Tibial nerve (tissue), 4 donors: ENCODE results near the gene HAPLN2. TPM values are rescaled to one million over a fixed set of nuclear protein-coding genes. Genes with fewer than 3 reads are reported as not detected.
"Not testable (repeated sequence)": the region's sequence is repeated elsewhere in the genome, so short reads cannot be mapped to it uniquely, and the experiment has no call there.

Experiments
- DNase-seq, 2 donors: peaks; one replicate each; pipeline ENCODE4 v3.0.0-alpha.2; 2019; ENCODE audit warnings: low spot score in 2 of 2
- H3K27ac ChIP-seq, 4 donors: fragments of 200-600 bp; sonication (generic) in 3 of 4; one replicate each; pipeline ENCODE4 v1.5.1; 2017 to 2019; ENCODE audit warnings: mild to moderate bottlenecking in 1 of 4
- H3K27me3 ChIP-seq, 2 donors: fragments of 200-600 bp; sonication (generic) in 1 of 2; one replicate each; pipeline versions ENCODE4 v1.5.1 to v1.6.0; 2017 to 2019
- H3K36me3 ChIP-seq, 3 donors: fragments of 200-600 bp; sonication (generic); one replicate each; pipeline ENCODE4 v1.5.1; 2018 to 2019
- H3K4me1 ChIP-seq, 4 donors: fragments of 200-600 bp; sonication (generic) in 3 of 4; one replicate each; pipeline ENCODE4 v1.5.1; 2017 to 2019
- H3K4me3 ChIP-seq, 4 donors: fragments of 200-600 bp; sonication (generic) in 3 of 4; one replicate each; pipeline ENCODE4 v1.5.1; 2017 to 2019; ENCODE audit warnings: mild to moderate bottlenecking in 1 of 4, moderate library complexity in 1 of 4
- H3K9me3 ChIP-seq, 4 donors: fragments of 200-600 bp; sonication (generic) in 3 of 4; one replicate each; pipeline ENCODE4 v1.5.1; 2017 to 2019
- EP300 ChIP-seq, 2 donors: sonication (generic); formaldehyde crosslinking; IDR thresholded peaks; one replicate each; pipeline ENCODE4 v1.6.1; 2017; ENCODE audit warnings: antibody characterized with exemption in 2 of 2, mild to moderate bottlenecking in 1 of 2
- POLR2A ChIP-seq, 2 donors: fragments of 450-650 bp; IDR thresholded peaks; one replicate each; pipeline ENCODE4 v1.6.1; 2017; ENCODE audit warnings: antibody characterized with exemption in 2 of 2, mild to moderate bottlenecking in 2 of 2, moderate library complexity in 2 of 2
- WGBS, 2 donors: methylation state at CpG; one replicate each; pipeline ENCODE4 v1.1.5; 2018; 5-methylcytosine and 5-hydroxymethylcytosine counted together
- total RNA-seq, 4 donors: library from RNA; depleted of rRNA; stranded (reverse); fragments of >200 nt; gene quantifications; one replicate each; pipeline ENCODE4 v1.1.0, GENCODE V29; 2016
- TF ChIP-seq, protein P1 (sequence below), 5 experiments: fragments of 200-600 bp in 3 of 5; fragments of 450-650 bp in 2 of 5; sonication (generic) in 3 of 5; IDR thresholded peaks; one replicate each; pipeline ENCODE4 v1.5.1; 2016 to 2019; ENCODE audit warnings: antibody characterized with exemption in 5 of 5, mild to moderate bottlenecking in 3 of 5, moderate library complexity in 2 of 5

HAPLN2 gene
- total RNA-seq, 4 donors from 2014 or later: 1.8 to 20.3 (median 10.6) TPM

DNA sequence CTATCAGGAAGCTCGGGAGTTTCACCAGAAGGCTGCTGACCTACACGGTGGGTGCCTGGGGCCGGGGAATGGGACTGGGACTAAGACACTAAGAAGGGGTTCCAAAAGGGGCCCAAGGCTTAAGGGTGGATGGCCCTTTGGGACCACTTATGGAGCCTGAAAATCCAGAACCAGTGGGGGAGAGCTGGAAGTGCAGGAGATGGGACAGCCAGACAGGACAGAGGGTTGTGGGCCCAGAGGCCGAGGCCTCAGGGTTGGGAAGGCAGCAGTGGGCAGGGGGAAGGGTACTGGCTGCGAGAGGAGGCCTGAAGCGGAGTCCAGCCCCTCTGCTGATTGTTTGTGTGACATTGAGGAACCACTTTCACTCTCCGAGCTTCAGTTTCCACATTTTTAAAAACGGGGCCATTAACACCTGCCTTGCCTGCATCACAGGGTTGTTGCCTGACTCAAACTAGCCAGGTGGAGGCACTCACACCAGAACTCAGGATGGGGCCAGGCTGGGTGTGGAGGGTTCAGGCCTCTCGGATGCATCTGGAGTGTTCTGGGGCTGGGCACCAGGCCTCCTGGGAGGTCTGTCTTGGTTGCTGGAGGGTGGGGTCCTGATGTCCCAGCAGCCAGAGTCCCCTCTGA is 36.7 kb upstream of the HAPLN2 start:
- no peak for DNase-seq
- no peaks in the 10 kb centered on the region for H3K9me3 ChIP-seq
- TF ChIP-seq EP300 (IDR thresholded peaks at IDR 0.05): no peak
- no peak for TF ChIP-seq POLR2A (IDR thresholded peaks at IDR 0.05)
- TF ChIP-seq, protein P1, sequence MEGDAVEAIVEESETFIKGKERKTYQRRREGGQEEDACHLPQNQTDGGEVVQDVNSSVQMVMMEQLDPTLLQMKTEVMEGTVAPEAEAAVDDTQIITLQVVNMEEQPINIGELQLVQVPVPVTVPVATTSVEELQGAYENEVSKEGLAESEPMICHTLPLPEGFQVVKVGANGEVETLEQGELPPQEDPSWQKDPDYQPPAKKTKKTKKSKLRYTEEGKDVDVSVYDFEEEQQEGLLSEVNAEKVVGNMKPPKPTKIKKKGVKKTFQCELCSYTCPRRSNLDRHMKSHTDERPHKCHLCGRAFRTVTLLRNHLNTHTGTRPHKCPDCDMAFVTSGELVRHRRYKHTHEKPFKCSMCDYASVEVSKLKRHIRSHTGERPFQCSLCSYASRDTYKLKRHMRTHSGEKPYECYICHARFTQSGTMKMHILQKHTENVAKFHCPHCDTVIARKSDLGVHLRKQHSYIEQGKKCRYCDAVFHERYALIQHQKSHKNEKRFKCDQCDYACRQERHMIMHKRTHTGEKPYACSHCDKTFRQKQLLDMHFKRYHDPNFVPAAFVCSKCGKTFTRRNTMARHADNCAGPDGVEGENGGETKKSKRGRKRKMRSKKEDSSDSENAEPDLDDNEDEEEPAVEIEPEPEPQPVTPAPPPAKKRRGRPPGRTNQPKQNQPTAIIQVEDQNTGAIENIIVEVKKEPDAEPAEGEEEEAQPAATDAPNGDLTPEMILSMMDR (IDR thresholded peaks at IDR 0.05): no peak
- H3K4me3 ChIP-seq: no peak overlapping the region
- peaks cover 0 to 6% (median 0%) of the 10 kb centered on the region in 4 donors for H3K4me1 ChIP-seq
- H3K27ac ChIP-seq: peak overlapping the region in 1 of 4 donors; percentile 23
- no peaks in the 10 kb centered on the region for H3K36me3 ChIP-seq
- WGBS, 2 donors: 72 to 77% methylated on average over 8 to 9 of the region's 9 CpGs
- no peaks in the 10 kb centered on the region for H3K27me3 ChIP-seq

DNA sequence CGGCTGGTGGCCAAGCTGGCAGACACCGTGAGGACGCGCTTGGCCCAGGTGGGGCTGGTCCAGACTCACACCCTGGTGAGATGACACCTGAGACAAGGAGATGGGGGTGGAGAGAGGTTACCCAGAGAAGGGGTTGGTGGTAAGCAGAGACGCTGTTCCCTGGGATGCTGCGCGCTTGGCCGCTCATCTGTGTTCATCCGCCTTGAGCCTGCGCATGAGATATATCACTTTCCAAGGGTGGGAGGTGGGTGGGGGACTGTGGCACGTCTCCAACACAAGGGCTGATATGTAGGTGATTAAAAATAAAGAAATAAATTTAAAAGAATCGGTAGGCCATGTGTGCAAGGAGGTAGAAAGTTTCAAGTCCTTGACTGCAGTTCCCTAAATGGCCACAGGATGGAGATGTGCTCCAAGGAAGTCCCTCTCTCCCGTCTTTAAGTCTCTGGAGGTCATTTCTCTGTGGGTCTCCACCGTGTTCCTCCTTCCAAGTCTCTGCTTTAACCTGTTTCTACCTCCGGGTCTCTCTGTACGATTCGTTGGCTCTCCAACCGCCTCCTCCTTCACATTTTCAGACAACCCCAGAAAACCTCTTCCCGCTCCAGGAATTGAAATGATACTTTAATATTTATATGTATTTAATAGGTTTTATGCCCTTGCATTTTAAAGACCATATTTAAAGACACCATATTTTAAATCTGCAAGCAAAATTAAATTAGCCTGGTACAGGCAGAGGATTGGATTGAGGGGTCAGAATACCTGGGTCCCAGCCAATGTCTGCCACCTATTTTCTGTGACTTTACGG is 35.2 kb upstream of the HAPLN2 start:
- Histone ChIP-seq H3K36me3 (no peaks in the 10 kb centered on the region), H3K9me3 (no peaks in the 10 kb centered on the region), H3K27ac (no peak overlapping the region), H3K27me3 (no peaks in the 10 kb centered on the region), H3K4me1 (peaks cover 0 to 6% (median 0%) of the 10 kb centered on the region in 4 donors), H3K4me3 (no peak overlapping the region)
- WGBS, 2 donors: 52 to 53% methylated on average over 20 of the region's 20 CpGs
- TF ChIP-seq EP300 (IDR thresholded peaks at IDR 0.05) (peak in 1 of 2 donors; percentile 20), POLR2A (IDR thresholded peaks at IDR 0.05) (no peak)
- TF ChIP-seq, protein P1 (IDR thresholded peaks at IDR 0.05): peak; percentile 83 to 99 (median 95)
- DNase-seq: peak; percentile 74 to 96

DNA sequence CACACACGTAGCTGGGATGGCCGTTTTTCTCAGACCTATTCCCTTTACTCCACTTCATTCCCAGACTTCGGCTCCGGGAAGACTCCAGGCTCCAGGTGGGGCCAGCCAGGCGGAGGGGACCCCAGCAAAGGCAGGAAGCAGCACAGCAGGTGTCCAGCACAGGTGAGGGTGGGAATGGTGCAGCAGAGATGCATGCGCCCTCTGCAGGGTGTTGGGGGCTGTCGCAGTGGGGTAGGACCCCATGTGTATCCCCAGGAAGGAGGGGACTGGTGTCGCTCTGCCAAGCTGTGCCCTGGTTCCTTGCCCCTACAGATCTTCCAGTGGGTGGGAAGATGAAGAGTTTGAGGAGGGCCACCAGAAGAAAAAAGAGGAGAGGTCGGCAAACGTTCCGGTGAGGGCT is 34.4 kb upstream of the HAPLN2 start:
- H3K27me3 ChIP-seq: no peaks in the 10 kb centered on the region
- TF ChIP-seq EP300 (IDR thresholded peaks at IDR 0.05): no peak
- no peak for TF ChIP-seq POLR2A (IDR thresholded peaks at IDR 0.05)
- TF ChIP-seq, protein P1 (IDR thresholded peaks at IDR 0.05): no peak
- H3K36me3 ChIP-seq: no peaks in the 10 kb centered on the region
- 44 to 46% methylated on average over 11 of the region's 11 CpGs for WGBS, 2 donors
- H3K4me1 ChIP-seq: peaks cover 0 to 6% (median 0%) of the 10 kb centered on the region in 4 donors
- DNase-seq: no peak
- no peak overlapping the region for H3K27ac ChIP-seq
- no peak overlapping the region for H3K4me3 ChIP-seq
- H3K9me3 ChIP-seq: no peaks in the 10 kb centered on the region

DNA sequence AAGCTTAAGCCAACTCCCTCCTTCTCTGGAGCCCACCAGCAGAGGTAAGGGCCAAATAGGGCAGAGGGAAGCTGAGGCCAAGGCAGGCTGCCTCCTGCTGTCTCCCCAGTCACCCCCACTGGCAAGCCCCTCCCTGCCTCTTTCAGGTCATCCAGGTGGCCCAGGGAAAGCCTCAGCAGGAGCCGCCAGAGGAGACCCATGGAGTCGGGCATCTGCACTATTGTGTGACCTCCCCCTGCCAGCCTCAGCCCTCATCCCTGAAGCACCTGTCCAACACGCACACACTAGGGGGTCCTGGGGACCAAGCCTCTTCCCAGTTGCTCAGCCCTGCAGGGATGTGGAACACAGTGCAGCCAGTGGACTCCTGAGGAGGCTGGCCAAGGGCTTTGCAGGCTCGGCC is 32.9 kb upstream of the HAPLN2 start:
- H3K27ac ChIP-seq: no peak overlapping the region
- no peaks in the 10 kb centered on the region for H3K9me3 ChIP-seq
- WGBS, 2 donors: 69 to 72% methylated on average over 2 to 4 of the region's 4 CpGs
- H3K4me1 ChIP-seq: peaks cover 0 to 13% (median 3%) of the 10 kb centered on the region in 4 donors
- H3K27me3 ChIP-seq: no peaks in the 10 kb centered on the region
- no peak overlapping the region for H3K4me3 ChIP-seq
- H3K36me3 ChIP-seq: no peaks in the 10 kb centered on the region
- no peak for TF ChIP-seq EP300 (IDR thresholded peaks at IDR 0.05)
- DNase-seq: no peak

DNA sequence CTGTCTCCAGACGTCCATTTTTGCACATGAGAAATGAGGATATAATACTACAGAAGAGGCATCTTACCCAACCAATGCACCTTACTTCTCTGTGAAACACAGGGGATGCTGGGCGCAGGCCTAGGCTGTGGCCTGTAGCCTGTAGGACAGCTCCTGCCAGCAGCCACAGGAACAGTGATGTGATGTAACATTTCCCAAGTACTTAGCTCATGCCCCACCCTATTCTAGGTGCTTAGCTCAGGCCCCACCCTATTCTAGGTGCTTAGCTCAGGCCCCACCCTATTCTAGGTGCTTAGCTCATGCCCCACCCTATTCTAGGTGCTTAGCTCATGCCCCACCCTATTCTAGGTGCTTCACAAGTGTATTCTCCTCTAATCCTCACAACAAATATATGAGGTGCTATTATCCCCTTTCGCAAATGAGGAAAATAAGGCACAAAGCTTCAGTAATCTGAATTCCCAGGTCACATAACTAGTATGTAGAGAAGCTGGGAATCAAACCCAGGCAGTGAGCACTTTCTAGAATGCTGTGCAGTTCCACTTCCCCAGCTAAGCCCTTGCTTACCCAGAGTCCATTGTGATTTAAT is 32.2 kb upstream of the HAPLN2 start:
- TF ChIP-seq, protein P1 (IDR thresholded peaks at IDR 0.05): no peak
- TF ChIP-seq POLR2A (IDR thresholded peaks at IDR 0.05) (no peak), EP300 (IDR thresholded peaks at IDR 0.05) (no peak)
- H3K27me3 ChIP-seq: no peaks in the 10 kb centered on the region
- no peak overlapping the region for H3K4me3 ChIP-seq
- DNase-seq: no peak
- H3K27ac ChIP-seq: no peak overlapping the region
- no peaks in the 10 kb centered on the region for H3K36me3 ChIP-seq
- H3K4me1 ChIP-seq: peaks cover 0 to 14% (median 4%) of the 10 kb centered on the region in 4 donors
- H3K9me3 ChIP-seq: no peaks in the 10 kb centered on the region
- WGBS, 2 donors: 88 to 96% methylated on average over 3 of the region's 3 CpGs

DNA sequence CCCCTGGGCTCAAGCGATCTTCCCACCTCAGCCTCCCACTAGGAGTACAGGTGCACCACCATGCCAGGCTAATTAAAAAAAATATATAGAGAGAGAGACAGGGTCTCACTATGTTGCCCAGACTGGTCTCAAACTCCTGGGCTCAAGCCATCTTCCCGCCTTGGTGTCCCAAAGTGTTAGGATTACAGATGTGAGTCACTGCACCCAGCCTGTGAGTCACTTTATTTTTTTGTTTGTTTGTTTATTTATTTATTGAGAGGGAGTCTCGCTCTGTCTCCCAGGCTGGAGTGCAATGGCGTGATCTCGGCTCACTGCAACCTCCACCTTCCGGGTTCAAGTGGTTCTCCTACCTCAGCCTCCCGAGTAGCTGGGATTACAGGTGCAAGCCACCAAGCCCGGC is 31.3 kb upstream of the HAPLN2 start:
- peaks cover 0 to 23% (median 10%) of the 10 kb centered on the region in 4 donors for H3K4me1 ChIP-seq
- H3K36me3 ChIP-seq, H3K9me3 ChIP-seq, H3K27me3 ChIP-seq, H3K27ac ChIP-seq, H3K4me3 ChIP-seq, DNase-seq: not testable (repeated sequence)
- 84 to 88% methylated on average over 8 of the region's 8 CpGs for WGBS, 2 donors
